Measurements from ENCODE around the gene ZFTA. TPM values are rescaled to one million over a fixed set of nuclear protein-coding genes. Genes with fewer than 3 reads are reported as not detected.

ZFTA gene
- total and polyA plus RNA-seq, 4 donors, result 1.7 to 12.1 (median 6.8) TPM

DNA sequence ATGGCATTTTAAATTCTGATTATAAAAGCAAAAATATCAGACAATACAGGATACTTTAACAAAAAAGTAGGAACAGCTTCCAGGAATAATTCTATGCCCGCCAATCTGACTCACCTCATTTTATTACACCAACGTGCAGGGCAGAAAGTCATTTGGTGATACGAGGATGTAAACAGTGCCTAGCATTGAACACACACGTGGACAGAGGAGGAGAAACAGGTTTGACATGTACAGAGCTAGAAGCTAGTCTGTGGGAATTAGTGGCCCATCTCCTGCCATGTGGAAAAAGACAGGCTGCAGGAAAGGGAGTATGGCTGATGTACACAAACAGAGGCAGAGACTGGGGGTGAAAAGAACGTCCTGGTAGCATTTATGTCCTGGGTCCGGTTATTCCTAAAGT lies 35.7 kb upstream of the ZFTA start:
- Histone ChIP-seq H3K27me3 (ENCODE audit: control insufficient read depth in 4 of 4, insufficient read depth in 4 of 4, low read length in 3 of 4) (no peaks in the 10 kb centered on the region), H3K27ac (ENCODE audit: low read depth in 1 of 2, low read length in 2 of 2) (no peak overlapping the region), H3K9me3 (ENCODE audit: control insufficient read depth in 4 of 4, low read length in 3 of 4) (no peaks in the 10 kb centered on the region), H3K9ac (ENCODE audit: low read depth in 1 of 2, low read length in 2 of 2) (no peak overlapping the region), H3K4me3 (ENCODE audit: low read depth in 1 of 3, low read length in 3 of 3) (no peak overlapping the region), H3K36me3 (ENCODE audit: control insufficient read depth in 4 of 4, insufficient read depth in 3 of 4, low read depth in 1 of 4, low read length in 3 of 4) (no peaks in the 10 kb centered on the region), H3K4me1 (ENCODE audit: control insufficient read depth in 4 of 4, insufficient read depth in 4 of 4, low read length in 3 of 4) (no peaks in the 10 kb centered on the region)
- 72% methylated on average over 6 of the region's 6 CpGs for WGBS
- TF ChIP-seq TAF1 (conservative IDR thresholded peaks at IDR 0.05), result no peak
- no peak for TF ChIP-seq CTCF (IDR thresholded peaks at IDR 0.05; ENCODE audit: low read depth, low read length, missing input control)
- TF ChIP-seq, protein P1, sequence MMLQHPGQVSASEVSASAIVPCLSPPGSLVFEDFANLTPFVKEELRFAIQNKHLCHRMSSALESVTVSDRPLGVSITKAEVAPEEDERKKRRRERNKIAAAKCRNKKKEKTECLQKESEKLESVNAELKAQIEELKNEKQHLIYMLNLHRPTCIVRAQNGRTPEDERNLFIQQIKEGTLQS (IDR thresholded peaks at IDR 0.05), result no peak
- TF ChIP-seq EGR1 (IDR thresholded peaks at IDR 0.05; ENCODE audit: low read depth in 2 of 2), result no peak
- no peak for TF ChIP-seq MAX (IDR thresholded peaks at IDR 0.05)
- TF ChIP-seq NR2F2 (IDR thresholded peaks at IDR 0.05), result no peak
- no peak for TF ChIP-seq ZBTB33 (IDR thresholded peaks at IDR 0.05)
- no peak for TF ChIP-seq SP1 (IDR thresholded peaks at IDR 0.05)
- no peak for TF ChIP-seq RAD21 (IDR thresholded peaks at IDR 0.05)
- no peak for TF ChIP-seq HNF4A (conservative IDR thresholded peaks at IDR 0.05)
- TF ChIP-seq, protein P2, sequence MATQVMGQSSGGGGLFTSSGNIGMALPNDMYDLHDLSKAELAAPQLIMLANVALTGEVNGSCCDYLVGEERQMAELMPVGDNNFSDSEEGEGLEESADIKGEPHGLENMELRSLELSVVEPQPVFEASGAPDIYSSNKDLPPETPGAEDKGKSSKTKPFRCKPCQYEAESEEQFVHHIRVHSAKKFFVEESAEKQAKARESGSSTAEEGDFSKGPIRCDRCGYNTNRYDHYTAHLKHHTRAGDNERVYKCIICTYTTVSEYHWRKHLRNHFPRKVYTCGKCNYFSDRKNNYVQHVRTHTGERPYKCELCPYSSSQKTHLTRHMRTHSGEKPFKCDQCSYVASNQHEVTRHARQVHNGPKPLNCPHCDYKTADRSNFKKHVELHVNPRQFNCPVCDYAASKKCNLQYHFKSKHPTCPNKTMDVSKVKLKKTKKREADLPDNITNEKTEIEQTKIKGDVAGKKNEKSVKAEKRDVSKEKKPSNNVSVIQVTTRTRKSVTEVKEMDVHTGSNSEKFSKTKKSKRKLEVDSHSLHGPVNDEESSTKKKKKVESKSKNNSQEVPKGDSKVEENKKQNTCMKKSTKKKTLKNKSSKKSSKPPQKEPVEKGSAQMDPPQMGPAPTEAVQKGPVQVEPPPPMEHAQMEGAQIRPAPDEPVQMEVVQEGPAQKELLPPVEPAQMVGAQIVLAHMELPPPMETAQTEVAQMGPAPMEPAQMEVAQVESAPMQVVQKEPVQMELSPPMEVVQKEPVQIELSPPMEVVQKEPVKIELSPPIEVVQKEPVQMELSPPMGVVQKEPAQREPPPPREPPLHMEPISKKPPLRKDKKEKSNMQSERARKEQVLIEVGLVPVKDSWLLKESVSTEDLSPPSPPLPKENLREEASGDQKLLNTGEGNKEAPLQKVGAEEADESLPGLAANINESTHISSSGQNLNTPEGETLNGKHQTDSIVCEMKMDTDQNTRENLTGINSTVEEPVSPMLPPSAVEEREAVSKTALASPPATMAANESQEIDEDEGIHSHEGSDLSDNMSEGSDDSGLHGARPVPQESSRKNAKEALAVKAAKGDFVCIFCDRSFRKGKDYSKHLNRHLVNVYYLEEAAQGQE (IDR thresholded peaks at IDR 0.05), result no peak
- TF ChIP-seq FOXA2 (IDR thresholded peaks at IDR 0.05), result no peak
- TF ChIP-seq YY1 (IDR thresholded peaks at IDR 0.05), result no peak
- no peak for TF ChIP-seq JUND (IDR thresholded peaks at IDR 0.05)
- TF ChIP-seq RXRA (IDR thresholded peaks at IDR 0.05), result no peak
- no peak for TF ChIP-seq FOXA1 (IDR thresholded peaks at IDR 0.05)
- DNase-seq (ENCODE audit: low spot score), result no peak
